Measurements from ENCODE around the gene PLBD2.

PLBD2 gene

GRCh38 chr12:113369391-113369985 lies 11.1 kb downstream of the PLBD2 start:
- TF ChIP-seq, protein P1, sequence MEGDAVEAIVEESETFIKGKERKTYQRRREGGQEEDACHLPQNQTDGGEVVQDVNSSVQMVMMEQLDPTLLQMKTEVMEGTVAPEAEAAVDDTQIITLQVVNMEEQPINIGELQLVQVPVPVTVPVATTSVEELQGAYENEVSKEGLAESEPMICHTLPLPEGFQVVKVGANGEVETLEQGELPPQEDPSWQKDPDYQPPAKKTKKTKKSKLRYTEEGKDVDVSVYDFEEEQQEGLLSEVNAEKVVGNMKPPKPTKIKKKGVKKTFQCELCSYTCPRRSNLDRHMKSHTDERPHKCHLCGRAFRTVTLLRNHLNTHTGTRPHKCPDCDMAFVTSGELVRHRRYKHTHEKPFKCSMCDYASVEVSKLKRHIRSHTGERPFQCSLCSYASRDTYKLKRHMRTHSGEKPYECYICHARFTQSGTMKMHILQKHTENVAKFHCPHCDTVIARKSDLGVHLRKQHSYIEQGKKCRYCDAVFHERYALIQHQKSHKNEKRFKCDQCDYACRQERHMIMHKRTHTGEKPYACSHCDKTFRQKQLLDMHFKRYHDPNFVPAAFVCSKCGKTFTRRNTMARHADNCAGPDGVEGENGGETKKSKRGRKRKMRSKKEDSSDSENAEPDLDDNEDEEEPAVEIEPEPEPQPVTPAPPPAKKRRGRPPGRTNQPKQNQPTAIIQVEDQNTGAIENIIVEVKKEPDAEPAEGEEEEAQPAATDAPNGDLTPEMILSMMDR (IDR thresholded peaks at IDR 0.05; ENCODE audit: low read depth, low read length): no peak
- no peak overlapping the region for H3K4me3 ChIP-seq (replicated peaks in 1 of 2; ENCODE audit: low read depth in 2 of 2, low read length in 2 of 2)
- DNase-seq (ENCODE audit: low read depth in 2 of 2): no peak

- TF ChIP-seq, protein P1 (IDR thresholded peaks at IDR 0.05; ENCODE audit: low read depth, low read length): no peak
- no peak overlapping the region for H3K4me3 ChIP-seq (replicated peaks in 1 of 2; ENCODE audit: low read depth in 2 of 2, low read length in 2 of 2)
- no peak for DNase-seq (ENCODE audit: low read depth in 2 of 2)
Observed at GRCh38 chr12:113370923-113371682, 12.7 kb downstream of the PLBD2 start.

DNA sequence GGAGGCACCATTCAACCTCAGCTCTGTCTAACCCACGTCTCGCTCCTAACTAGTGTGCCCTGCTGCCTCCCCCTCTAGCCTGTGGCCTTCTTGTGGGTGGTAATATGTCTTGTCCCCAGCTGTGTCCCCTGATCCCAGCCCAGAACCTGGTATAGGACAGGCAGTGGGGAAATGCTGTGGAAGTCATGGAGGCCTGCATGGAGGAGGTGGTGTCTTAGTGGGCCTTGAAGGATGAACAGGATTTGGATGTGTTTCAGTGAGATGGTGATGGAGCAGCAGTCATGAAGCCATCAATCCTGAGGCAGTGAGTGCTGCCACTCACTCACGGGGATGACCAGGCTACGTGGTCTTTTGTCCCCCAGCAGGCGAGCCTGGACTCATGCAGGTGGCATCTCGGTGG lies 13.4 kb downstream of the PLBD2 start:
- TF ChIP-seq, protein P1 (IDR thresholded peaks at IDR 0.05; ENCODE audit: low read depth, low read length): no peak
- no peak overlapping the region for H3K4me3 ChIP-seq (replicated peaks in 1 of 2; ENCODE audit: low read depth in 2 of 2, low read length in 2 of 2)
- DNase-seq (ENCODE audit: low read depth in 2 of 2): no peak

DNA sequence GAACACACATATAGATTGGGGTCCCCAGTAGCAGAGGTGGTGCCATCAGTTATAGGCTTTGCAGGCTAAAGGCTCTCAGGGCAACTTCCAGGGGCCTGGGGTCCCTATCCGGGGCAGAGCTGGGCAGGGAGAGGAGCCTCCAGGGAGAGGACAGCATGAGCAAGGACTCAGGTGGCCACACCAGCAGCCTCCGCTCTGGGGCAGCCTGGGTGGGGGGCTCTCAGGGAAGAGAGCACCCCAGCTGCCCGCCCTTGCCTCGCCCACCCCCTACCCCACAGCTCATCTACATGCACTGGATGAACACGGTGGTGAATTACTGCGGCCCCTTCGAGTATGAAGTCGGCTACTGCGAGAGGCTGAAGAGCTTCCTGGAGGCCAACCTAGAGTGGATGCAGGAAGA lies 14.0 kb downstream of the PLBD2 start:
- no peak overlapping the region for H3K4me3 ChIP-seq (replicated peaks in 1 of 2; ENCODE audit: low read depth in 2 of 2, low read length in 2 of 2)
- TF ChIP-seq, protein P1 (IDR thresholded peaks at IDR 0.05; ENCODE audit: low read depth, low read length): no peak
- no peak for DNase-seq (ENCODE audit: low read depth in 2 of 2)

DNA sequence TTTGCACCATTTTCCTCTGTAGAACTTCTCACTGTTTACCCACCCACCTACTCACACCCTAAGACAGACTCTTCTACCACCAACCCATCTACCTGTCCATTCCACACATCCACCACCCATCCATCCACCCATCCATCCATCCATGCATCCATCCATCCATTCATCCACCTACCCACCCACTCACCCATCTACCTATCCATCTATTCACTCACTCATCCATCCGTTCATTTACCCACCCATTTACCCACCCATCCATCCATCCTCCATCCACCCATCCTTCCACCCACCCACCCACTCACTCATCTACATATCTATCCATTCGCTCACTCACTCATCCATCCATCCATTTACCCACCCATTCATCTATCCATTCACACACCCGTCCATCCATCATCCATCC lies 15.1 kb downstream of the PLBD2 start:
- no peak overlapping the region for H3K4me3 ChIP-seq (replicated peaks in 1 of 2; ENCODE audit: low read depth in 2 of 2, low read length in 2 of 2)
- DNase-seq (ENCODE audit: low read depth in 2 of 2): no peak
- TF ChIP-seq, protein P1 (IDR thresholded peaks at IDR 0.05; ENCODE audit: low read depth, low read length): no peak

- TF ChIP-seq, protein P1 (IDR thresholded peaks at IDR 0.05; ENCODE audit: low read depth, low read length): no peak
- no peak for DNase-seq (ENCODE audit: low read depth in 2 of 2)
- no peak overlapping the region for H3K4me3 ChIP-seq (replicated peaks in 1 of 2; ENCODE audit: low read depth in 2 of 2, low read length in 2 of 2)
Observed at GRCh38 chr12:113373969-113374368, 15.6 kb downstream of the PLBD2 start.

All from cardiac fibroblast (primary cell).